HepG2 (cell line): ENCODE measurements around the gene ZNF816.

Experiments
- EP300 ChIP-seq, 3 experiments: sonication (generic) in 1 of 3; formaldehyde crosslinking in 1 of 3; IDR thresholded peaks; 2 replicates each; pipeline versions ENCODE4 v1.5.1 to v1.6.1; 2011 to 2020; ENCODE audit warnings: low read depth in 2 of 3, low read length in 2 of 3, borderline replicate concordance in 1 of 3, improper control_type of control experiment in 1 of 3, mild to moderate bottlenecking in 1 of 3, missing genetic modification reagents in 1 of 3, moderate library complexity in 1 of 3
- FOSL1 ChIP-seq: sonication (generic); formaldehyde crosslinking; IDR thresholded peaks from 2 replicates; pipeline ENCODE4 v1.9.0; 2021; ENCODE audit warnings: missing genetic modification reagents, borderline replicate concordance
- JUND ChIP-seq: sonication (generic); formaldehyde crosslinking; IDR thresholded peaks from 2 replicates; pipeline ENCODE4 v1.8.0; 2022; ENCODE audit warnings: mild to moderate bottlenecking, missing genetic modification reagents
- PBX3 ChIP-seq: sonication (generic); formaldehyde crosslinking; IDR thresholded peaks from 2 replicates; pipeline ENCODE4 v1.8.1; 2023; ENCODE audit warnings: missing genetic modification reagents, inconsistent platforms, borderline replicate concordance
- ZNF121 ChIP-seq: sonication (generic); formaldehyde crosslinking; IDR thresholded peaks from 2 replicates; pipeline ENCODE4 v1.5.0; 2020; ENCODE audit warnings: mild to moderate bottlenecking, missing genetic modification reagents
- ZNF674 ChIP-seq: sonication (generic); formaldehyde crosslinking; IDR thresholded peaks from 2 replicates; pipeline ENCODE4 v1.5.0; 2020; ENCODE audit warnings: low read depth, mild to moderate bottlenecking, missing genetic modification reagents
- TF ChIP-seq, protein P1 (sequence below): sonication (generic); formaldehyde crosslinking; IDR thresholded peaks from 2 replicates; pipeline ENCODE4 v1.4.0; 2020; ENCODE audit warnings: missing genetic modification reagents, mild to moderate bottlenecking, borderline replicate concordance

GRCh38 chr19:52959613-52960295 lies 2.9 kb downstream of the ZNF816 start:
- no peak for TF ChIP-seq ZNF674 (CRISPR knock-in tag)
- TF ChIP-seq, protein P1, sequence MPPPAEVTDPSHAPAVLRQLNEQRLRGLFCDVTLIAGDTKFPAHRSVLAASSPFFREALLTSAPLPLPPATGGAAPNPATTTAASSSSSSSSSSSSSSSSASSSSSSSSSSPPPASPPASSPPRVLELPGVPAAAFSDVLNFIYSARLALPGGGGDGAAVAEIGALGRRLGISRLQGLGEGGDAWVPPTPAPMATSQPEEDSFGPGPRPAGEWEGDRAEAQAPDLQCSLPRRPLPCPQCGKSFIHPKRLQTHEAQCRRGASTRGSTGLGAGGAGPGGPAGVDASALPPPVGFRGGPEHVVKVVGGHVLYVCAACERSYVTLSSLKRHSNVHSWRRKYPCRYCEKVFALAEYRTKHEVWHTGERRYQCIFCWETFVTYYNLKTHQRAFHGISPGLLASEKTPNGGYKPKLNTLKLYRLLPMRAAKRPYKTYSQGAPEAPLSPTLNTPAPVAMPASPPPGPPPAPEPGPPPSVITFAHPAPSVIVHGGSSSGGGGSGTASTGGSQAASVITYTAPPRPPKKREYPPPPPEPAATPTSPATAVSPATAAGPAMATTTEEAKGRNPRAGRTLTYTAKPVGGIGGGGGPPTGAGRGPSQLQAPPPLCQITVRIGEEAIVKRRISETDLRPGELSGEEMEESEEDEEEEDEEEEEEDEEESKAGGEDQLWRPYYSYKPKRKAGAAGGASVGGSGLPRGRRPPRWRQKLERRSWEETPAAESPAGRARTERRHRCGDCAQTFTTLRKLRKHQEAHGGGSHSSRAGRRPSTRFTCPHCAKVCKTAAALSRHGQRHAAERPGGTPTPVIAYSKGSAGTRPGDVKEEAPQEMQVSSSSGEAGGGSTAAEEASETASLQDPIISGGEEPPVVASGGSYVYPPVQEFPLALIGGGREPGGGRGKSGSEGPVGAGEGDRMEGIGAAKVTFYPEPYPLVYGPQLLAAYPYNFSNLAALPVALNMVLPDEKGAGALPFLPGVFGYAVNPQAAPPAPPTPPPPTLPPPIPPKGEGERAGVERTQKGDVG (CRISPR knock-in tag) = no peak
- no peak for TF ChIP-seq PBX3 (CRISPR knock-in tag)
- no peak for TF ChIP-seq JUND (CRISPR knock-in tag)
- no peak for TF ChIP-seq FOSL1 (CRISPR knock-in tag)
- no peak for TF ChIP-seq EP300 (IDR thresholded peaks at IDR 0.05; ENCODE audit: low read depth in 2 of 2, low read length in 2 of 2)
- no peak for TF ChIP-seq EP300 (CRISPR knock-in tag; IDR thresholded peaks at IDR 0.05; ENCODE audit: borderline replicate concordance)
- TF ChIP-seq ZNF121 (CRISPR knock-in tag) = no peak
